ENCODE data around the gene CASKIN2. TPM values are rescaled to one million over a fixed set of nuclear protein-coding genes. Genes with fewer than 3 reads are reported as not detected.
"Not testable (repeated sequence)": the region's sequence is repeated elsewhere in the genome, so short reads cannot be mapped to it uniquely, and the experiment has no call there.

Gene CASKIN2
- total RNA-seq, 3 donors from 2014 or later: 27.8 to 44.5 (median 33.8) TPM

DNA sequence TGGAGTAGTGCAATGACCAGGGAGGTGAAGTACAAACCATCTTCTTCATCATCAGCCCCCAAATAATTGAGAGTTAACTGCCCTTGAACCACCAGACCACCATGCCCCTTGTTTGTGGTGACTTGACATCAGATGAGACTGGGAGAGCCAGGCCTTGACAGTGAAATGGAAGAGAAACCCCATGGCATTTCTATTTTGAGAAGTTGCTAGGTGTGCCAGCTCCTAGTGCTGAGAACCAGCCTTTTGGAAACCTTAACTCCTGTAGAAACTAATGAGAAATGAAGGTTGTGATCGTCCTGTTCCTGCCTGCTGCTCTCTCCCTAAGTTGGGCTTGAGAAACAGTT lies 56.1 kb downstream of the CASKIN2 start:
- intact Hi-C loops (cut with DNase I, micrococcal nuclease): no loop called here
- no peak for ATAC-seq
- TF ChIP-seq, protein P1, sequence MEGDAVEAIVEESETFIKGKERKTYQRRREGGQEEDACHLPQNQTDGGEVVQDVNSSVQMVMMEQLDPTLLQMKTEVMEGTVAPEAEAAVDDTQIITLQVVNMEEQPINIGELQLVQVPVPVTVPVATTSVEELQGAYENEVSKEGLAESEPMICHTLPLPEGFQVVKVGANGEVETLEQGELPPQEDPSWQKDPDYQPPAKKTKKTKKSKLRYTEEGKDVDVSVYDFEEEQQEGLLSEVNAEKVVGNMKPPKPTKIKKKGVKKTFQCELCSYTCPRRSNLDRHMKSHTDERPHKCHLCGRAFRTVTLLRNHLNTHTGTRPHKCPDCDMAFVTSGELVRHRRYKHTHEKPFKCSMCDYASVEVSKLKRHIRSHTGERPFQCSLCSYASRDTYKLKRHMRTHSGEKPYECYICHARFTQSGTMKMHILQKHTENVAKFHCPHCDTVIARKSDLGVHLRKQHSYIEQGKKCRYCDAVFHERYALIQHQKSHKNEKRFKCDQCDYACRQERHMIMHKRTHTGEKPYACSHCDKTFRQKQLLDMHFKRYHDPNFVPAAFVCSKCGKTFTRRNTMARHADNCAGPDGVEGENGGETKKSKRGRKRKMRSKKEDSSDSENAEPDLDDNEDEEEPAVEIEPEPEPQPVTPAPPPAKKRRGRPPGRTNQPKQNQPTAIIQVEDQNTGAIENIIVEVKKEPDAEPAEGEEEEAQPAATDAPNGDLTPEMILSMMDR (IDR thresholded peaks at IDR 0.05): no peak

DNA sequence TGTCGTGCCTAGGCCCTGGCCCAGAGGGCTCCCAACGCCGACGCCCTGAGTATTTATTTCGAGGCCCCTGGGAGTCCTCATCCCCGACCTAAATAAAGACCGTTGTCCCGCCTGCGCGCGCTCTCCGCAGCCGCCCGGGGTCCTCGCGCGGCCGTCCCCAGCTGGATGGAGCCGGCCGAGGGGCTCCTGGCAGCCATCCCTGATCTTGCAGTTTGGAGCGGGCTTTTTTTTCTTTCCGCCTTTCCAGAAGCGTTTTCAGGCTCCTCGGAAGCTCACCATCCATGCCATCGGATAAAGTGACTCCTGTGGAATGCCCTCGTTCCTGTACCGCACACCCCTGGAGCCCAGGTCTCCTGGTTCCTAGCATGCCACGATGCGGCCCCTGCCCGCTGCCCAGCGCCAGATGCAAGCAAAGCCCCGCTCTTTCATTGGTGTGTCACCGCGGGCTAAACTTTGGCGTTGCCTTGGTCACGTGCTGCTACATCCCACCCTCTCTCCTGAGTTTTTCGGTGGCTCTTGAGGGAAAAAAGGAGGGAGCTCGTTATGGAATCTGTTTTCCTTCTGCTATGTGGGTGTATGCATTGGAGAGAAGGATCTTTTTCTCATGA lies 58.2 kb downstream of the CASKIN2 start:
- ATAC-seq (no peak), DNase-seq (peak; percentile 38 to 54 (median 53))
- intact Hi-C loops (cut with DNase I, micrococcal nuclease): no loop called here

More for the DNA sequence above, 56.1 kb downstream of the CASKIN2 start:
- DNase-seq: no peak
- Histone ChIP-seq H3K9me3 (no peaks in the 10 kb centered on the region), H3K36me3 (ENCODE audit: low read depth) (no peaks in the 10 kb centered on the region), H3K4me3 (no peak overlapping the region), H3K4me1 (ENCODE audit: low read depth) (peaks cover 37% of the 10 kb centered on the region)

DNA sequence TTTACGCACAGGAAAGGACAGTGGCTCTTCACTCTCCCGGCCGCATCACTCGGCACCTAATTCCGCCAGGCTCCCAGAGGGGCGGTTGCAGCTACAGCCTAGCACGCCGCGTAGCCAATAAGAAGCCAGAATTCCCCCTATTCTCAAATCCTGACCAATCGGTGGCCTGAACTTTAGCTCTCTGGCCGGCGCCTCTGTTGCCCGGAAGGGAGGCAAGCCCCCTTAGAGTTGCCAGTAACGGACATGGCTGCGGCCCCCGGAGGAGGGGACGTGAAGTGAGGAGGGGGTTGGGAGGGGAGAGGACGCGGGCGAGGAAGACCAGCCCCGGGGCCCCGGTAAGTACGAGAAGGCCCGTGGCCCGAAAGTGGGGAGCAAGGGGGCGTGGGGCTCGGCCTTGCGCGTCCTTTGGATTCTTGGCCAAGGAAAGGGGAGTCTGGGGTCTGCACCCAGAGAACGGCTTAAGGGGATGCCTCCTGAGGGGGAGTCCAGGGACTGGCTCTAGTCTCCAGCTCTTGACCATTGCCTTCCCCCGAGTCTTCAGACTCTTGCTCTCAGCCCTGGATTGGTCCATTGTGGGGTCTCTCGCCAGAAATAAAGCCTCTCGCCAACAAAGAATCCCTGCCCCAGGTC lies 58.8 kb downstream of the CASKIN2 start, which contains the start of gene TMEM94:
Gene TMEM94, plus strand, starts transcription at position 219 of the 630 bp plus-strand sequence. CDS start 15,271 bp downstream, outside the sequence.
- Histone ChIP-seq H3K4me1 (ENCODE audit: low read depth) (peaks cover 37% of the 10 kb centered on the region), H3K36me3 (ENCODE audit: low read depth) (no peaks in the 10 kb centered on the region), H3K4me3 (peak within 1 kb of the TSS; percentile 90), H3K9me3 (no peaks in the 10 kb centered on the region)
- ATAC-seq (peak; percentile 87), DNase-seq (peak; percentile 93 to 97 (median 95))
- intact Hi-C loops (cut with DNase I, micrococcal nuclease): no loop called here
- TF ChIP-seq, protein P1 (IDR thresholded peaks at IDR 0.05): no peak

More for the DNA sequence above, 58.2 kb downstream of the CASKIN2 start:
- Histone ChIP-seq H3K4me1 (ENCODE audit: low read depth) (peaks cover 37% of the 10 kb centered on the region), H3K36me3 (ENCODE audit: low read depth) (no peaks in the 10 kb centered on the region), H3K4me3 (peak overlapping the region; percentile 90), H3K9me3 (no peaks in the 10 kb centered on the region)
- TF ChIP-seq, protein P1 (IDR thresholded peaks at IDR 0.05): no peak

DNA sequence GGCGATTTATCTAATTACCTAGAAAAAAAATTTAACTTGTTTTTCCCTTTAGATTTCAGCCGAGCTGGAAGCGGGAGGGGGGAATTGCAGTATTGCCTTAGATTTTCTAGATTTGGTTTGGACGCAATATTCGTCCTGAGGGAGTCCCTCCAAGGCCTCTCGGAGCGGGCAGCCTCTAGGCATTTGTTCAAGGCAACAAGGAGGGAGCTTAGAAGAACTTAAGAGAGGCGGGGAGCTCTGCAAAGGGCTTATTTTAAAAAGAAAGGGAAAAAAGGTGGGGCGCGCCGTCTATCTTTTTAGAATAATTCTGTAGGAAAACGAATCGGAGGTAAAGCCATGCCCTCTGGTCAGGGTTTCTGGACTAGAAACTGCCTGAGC lies 59.3 kb downstream of the CASKIN2 start:
- Histone ChIP-seq H3K4me3 (no peak overlapping the region), H3K9me3 (no peaks in the 10 kb centered on the region), H3K4me1 (ENCODE audit: low read depth) (peaks cover 37% of the 10 kb centered on the region), H3K36me3 (ENCODE audit: low read depth) (no peaks in the 10 kb centered on the region)
- peak; percentile 3 for ATAC-seq
- intact Hi-C loops (cut with DNase I, micrococcal nuclease): no loop called here
- DNase-seq: peak in 1 of 3 donors; percentile 42
- TF ChIP-seq, protein P1 (IDR thresholded peaks at IDR 0.05): no peak

DNA sequence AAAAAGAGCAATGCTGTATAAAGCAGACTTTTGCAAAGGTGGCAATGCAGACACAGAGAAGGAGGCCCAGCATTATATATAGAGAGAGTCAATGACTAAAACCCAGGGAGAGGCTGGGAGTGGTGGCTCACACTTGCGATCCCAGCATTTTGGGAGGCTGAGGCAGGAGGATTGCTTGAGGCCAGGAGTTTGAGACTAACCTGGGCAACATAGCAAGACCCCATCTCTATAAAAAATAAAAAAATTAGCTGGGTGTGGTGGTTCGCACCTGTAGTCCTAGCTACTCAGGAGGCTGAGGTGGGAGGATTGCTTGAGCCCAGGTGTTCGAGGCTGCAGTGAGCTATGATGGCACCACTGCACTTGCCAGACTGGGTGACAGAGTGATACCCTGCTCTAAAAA lies 60.7 kb downstream of the CASKIN2 start:
- H3K9me3 ChIP-seq; H3K36me3 ChIP-seq (ENCODE audit: low read depth); DNase-seq; H3K4me3 ChIP-seq; intact Hi-C loops (cut with DNase I, micrococcal nuclease); ATAC-seq: not testable (repeated sequence)
- H3K4me1 ChIP-seq (ENCODE audit: low read depth): peaks cover 27% of the 10 kb centered on the region

DNA sequence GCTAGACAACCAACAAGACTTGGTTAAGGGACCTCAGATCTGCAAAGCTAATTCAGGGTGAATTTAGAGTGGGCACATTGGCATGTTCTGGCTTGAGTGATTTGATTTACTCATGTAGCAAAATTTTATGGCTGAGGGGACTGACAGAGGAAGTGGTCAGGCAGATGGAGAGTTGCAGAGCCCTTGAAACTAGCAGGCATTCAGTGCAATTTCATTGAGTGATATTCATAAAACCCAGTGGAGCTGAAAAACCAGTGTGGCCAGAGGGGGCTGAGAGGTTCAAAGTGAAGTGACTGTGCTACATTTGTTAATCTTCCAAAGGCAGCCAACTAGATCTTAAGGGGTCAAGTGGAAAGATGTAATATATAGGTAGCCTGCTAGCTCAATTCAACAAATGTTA lies 61.1 kb downstream of the CASKIN2 start:
- intact Hi-C loops (cut with DNase I, micrococcal nuclease): no loop called here
- no peaks in the 10 kb centered on the region for H3K36me3 ChIP-seq (ENCODE audit: low read depth)
- DNase-seq: no peak

More for the DNA sequence above, 61.1 kb downstream of the CASKIN2 start:
- no peak overlapping the region for H3K4me3 ChIP-seq
- peaks cover 22% of the 10 kb centered on the region for H3K4me1 ChIP-seq (ENCODE audit: low read depth)
- TF ChIP-seq, protein P1 (IDR thresholded peaks at IDR 0.05): no peak
- H3K9me3 ChIP-seq: no peaks in the 10 kb centered on the region
- ATAC-seq: no peak
